Gastrocnemius medialis (tissue), 4 donors: ENCODE results near the gene ZNF492.

Experiments
- POLR2A ChIP-seq, 2 donors: fragments of 450-650 bp; IDR thresholded peaks; one replicate each; pipeline ENCODE4 v1.6.1; 2017; ENCODE audit warnings: antibody characterized with exemption in 2 of 2, mild to moderate bottlenecking in 2 of 2, moderate library complexity in 2 of 2
- TF ChIP-seq, protein P1 (sequence below), 5 experiments: fragments of 450-650 bp in 3 of 5; fragments of 200-600 bp in 2 of 5; sonication (generic) in 2 of 5; IDR thresholded peaks in 4 of 5; conservative IDR thresholded peaks in 1 of 5; 1 replicate in 4 of 5; 2 replicates in 1 of 5; pipeline ENCODE4 v1.5.1; 2016 to 2019; ENCODE audit warnings: antibody characterized with exemption in 5 of 5, mild to moderate bottlenecking in 3 of 5, moderate library complexity in 3 of 5

DNA sequence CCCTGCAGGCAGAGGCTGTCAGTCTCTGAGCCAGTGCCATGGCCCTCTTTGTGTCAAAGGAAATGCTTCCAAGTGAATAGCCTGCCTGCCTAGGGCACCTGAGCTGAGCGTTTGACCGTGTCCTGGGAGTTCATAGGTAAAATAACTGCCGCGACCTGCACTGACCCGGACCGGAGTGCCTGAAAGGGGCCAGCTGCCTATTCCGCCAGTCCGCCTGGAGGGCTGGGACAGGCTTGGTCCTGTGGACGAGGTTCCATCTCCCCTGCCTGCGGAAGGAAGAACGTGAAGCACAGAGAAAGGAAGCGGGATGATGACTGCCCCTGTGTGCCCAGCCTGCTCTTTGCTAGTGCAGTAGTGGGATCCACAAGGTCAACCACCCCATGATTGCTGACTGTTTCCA lies 17.5 kb upstream of the ZNF492 start:
- TF ChIP-seq, protein P1, sequence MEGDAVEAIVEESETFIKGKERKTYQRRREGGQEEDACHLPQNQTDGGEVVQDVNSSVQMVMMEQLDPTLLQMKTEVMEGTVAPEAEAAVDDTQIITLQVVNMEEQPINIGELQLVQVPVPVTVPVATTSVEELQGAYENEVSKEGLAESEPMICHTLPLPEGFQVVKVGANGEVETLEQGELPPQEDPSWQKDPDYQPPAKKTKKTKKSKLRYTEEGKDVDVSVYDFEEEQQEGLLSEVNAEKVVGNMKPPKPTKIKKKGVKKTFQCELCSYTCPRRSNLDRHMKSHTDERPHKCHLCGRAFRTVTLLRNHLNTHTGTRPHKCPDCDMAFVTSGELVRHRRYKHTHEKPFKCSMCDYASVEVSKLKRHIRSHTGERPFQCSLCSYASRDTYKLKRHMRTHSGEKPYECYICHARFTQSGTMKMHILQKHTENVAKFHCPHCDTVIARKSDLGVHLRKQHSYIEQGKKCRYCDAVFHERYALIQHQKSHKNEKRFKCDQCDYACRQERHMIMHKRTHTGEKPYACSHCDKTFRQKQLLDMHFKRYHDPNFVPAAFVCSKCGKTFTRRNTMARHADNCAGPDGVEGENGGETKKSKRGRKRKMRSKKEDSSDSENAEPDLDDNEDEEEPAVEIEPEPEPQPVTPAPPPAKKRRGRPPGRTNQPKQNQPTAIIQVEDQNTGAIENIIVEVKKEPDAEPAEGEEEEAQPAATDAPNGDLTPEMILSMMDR (IDR thresholded peaks at IDR 0.05 in 4 of 5, conservative IDR thresholded peaks at IDR 0.05 in 1 of 5) = no peak
- no peak for TF ChIP-seq POLR2A (IDR thresholded peaks at IDR 0.05)
